Measurements from ENCODE around the gene DDR2. TPM values are rescaled to one million over a fixed set of nuclear protein-coding genes. Genes with fewer than 3 reads are reported as not detected.
"Not testable (repeated sequence)": the region's sequence is repeated elsewhere in the genome, so short reads cannot be mapped to it uniquely, and the experiment has no call there.

Gene DDR2
- total RNA-seq, 1 experiment from 2014 or later: 4.9 TPM

DNA sequence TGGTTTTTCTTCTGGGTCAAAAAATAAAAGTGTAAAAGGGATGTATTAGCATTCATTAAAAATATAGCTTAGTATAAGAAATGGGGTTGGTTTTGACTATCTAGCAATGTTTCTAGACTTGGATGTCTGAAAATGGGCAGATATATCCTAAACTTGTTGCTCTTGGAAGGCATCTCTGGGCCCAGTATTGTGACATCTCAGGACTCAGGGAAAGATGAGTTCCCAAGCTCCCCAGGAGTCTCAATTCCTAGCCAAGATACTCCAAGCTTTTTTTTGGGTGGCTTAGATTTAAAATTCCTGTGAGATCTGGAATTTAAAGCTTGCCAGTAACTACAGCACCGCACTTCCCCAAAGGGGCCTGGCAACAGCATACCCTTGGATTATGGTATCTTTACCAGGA lies 146.8 kb downstream of the DDR2 start:
- Mint-ChIP-seq H3K36me3 (ENCODE audit: insufficient read depth, unreplicated experiment) (peaks cover 1% of the 10 kb centered on the region), H3K27ac (ENCODE audit: low read depth, unreplicated experiment) (no peak overlapping the region), H3K9me3 (ENCODE audit: unreplicated experiment) (no peaks in the 10 kb centered on the region), H3K4me1 (ENCODE audit: insufficient read depth, unreplicated experiment) (no peaks in the 10 kb centered on the region), H3K27me3 (ENCODE audit: insufficient read depth, unreplicated experiment) (no peaks in the 10 kb centered on the region), H3K4me3 (ENCODE audit: unreplicated experiment) (no peak overlapping the region)
- no peak for DNase-seq (ENCODE audit: unreplicated experiment)
- no TSS peak for BruUV-seq (replicated peaks)
- POLR2A ChIA-PET: interaction anchor here (0.7 kb wide), 1 partner anchor 14 kb away, joined by 5 read pairs; no protein-coding TSS in a partner anchor
- intact Hi-C loops (cut with micrococcal nuclease): no loop called here
- CTCF ChIA-PET: interaction anchor here (0.7 to 2.4 kb wide), 3 partner anchors 21 to 855 kb away, joined by 3 to 18 read pairs (median 5); no protein-coding TSS in a partner anchor
- TF ChIP-seq, protein P1, sequence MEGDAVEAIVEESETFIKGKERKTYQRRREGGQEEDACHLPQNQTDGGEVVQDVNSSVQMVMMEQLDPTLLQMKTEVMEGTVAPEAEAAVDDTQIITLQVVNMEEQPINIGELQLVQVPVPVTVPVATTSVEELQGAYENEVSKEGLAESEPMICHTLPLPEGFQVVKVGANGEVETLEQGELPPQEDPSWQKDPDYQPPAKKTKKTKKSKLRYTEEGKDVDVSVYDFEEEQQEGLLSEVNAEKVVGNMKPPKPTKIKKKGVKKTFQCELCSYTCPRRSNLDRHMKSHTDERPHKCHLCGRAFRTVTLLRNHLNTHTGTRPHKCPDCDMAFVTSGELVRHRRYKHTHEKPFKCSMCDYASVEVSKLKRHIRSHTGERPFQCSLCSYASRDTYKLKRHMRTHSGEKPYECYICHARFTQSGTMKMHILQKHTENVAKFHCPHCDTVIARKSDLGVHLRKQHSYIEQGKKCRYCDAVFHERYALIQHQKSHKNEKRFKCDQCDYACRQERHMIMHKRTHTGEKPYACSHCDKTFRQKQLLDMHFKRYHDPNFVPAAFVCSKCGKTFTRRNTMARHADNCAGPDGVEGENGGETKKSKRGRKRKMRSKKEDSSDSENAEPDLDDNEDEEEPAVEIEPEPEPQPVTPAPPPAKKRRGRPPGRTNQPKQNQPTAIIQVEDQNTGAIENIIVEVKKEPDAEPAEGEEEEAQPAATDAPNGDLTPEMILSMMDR (IDR thresholded peaks at IDR 0.05; ENCODE audit: unreplicated experiment): no peak

DNA sequence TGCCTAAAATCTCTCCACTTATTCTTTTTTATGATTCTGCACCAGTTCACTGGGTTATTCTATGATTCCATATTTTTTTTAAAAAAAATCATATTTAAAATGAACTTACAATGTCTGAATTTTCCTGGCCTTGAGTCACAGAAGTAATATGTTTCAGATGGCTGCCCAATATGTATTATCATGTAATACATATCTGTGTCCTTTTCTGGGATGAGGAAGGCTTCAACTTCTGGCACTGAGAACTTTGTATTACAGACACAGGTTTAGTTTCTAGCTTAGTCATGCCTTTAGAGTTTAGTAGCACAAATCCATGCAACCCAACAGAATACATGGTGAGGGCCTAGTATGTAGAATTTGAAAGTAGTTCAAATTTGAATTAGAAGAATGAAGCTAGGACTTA lies 150.4 kb downstream of the DDR2 start:
- H3K9me3 Mint-ChIP-seq (ENCODE audit: unreplicated experiment): no peaks in the 10 kb centered on the region
- no peaks in the 10 kb centered on the region for H3K27me3 Mint-ChIP-seq (ENCODE audit: insufficient read depth, unreplicated experiment)
- DNase-seq (ENCODE audit: unreplicated experiment): no peak
- no peak overlapping the region for H3K27ac Mint-ChIP-seq (ENCODE audit: low read depth, unreplicated experiment)
- ChIA-PET CTCF (interaction anchor here (0.7 kb wide), 1 partner anchor 727 kb away, joined by 3 read pairs; no protein-coding TSS in a partner anchor), POLR2A (no interaction called here)
- BruUV-seq (replicated peaks): no TSS peak
- no peaks in the 10 kb centered on the region for H3K36me3 Mint-ChIP-seq (ENCODE audit: insufficient read depth, unreplicated experiment)
- TF ChIP-seq, protein P1 (IDR thresholded peaks at IDR 0.05; ENCODE audit: unreplicated experiment): no peak
- intact Hi-C loops (cut with micrococcal nuclease): no loop called here
- no peaks in the 10 kb centered on the region for H3K4me1 Mint-ChIP-seq (ENCODE audit: insufficient read depth, unreplicated experiment)
- no peak overlapping the region for H3K4me3 Mint-ChIP-seq (ENCODE audit: unreplicated experiment)

DNA sequence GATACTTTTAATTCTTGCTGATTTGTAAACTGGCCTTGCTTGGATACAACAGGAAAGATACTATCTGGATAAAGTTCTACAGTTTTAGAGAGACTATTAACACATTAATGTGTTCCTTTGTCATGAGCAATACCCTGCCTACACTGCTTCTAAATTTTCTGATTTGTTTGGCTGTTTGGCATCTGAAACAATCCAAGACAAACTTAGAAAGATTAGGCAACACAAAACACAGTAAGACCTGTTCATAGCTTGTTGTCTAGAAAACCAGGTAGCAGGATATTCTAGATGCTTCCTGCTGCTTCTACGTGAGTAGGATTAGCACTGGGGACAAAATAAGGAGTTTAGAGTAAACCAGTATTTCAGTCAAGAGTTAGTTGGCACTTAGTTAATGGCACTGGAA lies 152.7 kb downstream of the DDR2 start:
- CTCF ChIA-PET; H3K27ac Mint-ChIP-seq (ENCODE audit: low read depth, unreplicated experiment); BruUV-seq (replicated peaks); DNase-seq (ENCODE audit: unreplicated experiment); H3K27me3 Mint-ChIP-seq (ENCODE audit: insufficient read depth, unreplicated experiment); H3K4me3 Mint-ChIP-seq (ENCODE audit: unreplicated experiment); H3K9me3 Mint-ChIP-seq (ENCODE audit: unreplicated experiment); intact Hi-C loops (cut with micrococcal nuclease); H3K36me3 Mint-ChIP-seq (ENCODE audit: insufficient read depth, unreplicated experiment); POLR2A ChIA-PET; H3K4me1 Mint-ChIP-seq (ENCODE audit: insufficient read depth, unreplicated experiment): not testable (repeated sequence)

DNA sequence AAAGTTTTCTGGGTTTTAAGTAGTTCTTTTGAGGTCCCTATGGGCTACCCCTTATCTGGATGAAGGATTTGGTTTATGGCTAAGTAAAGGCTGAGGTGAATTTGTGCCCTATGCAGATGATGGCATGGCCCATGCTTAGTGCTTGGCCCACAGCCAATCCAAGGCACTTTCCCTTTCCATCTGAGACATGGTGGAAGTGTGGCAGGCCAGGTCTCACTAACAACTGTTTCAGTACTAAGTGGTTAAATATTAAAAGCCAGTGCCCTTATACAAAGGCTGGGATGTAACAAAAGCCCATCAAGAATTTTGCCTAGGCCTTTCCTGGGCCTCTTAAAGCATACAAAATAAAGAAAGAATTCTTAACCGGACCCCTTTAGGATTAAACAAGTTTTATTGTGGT lies 156.5 kb downstream of the DDR2 start:
- H3K4me3 Mint-ChIP-seq (ENCODE audit: unreplicated experiment); DNase-seq (ENCODE audit: unreplicated experiment); BruUV-seq (replicated peaks); intact Hi-C loops (cut with micrococcal nuclease); CTCF ChIA-PET; H3K27ac Mint-ChIP-seq (ENCODE audit: low read depth, unreplicated experiment); H3K27me3 Mint-ChIP-seq (ENCODE audit: insufficient read depth, unreplicated experiment); H3K4me1 Mint-ChIP-seq (ENCODE audit: insufficient read depth, unreplicated experiment); H3K9me3 Mint-ChIP-seq (ENCODE audit: unreplicated experiment); POLR2A ChIA-PET: not testable (repeated sequence)
- H3K36me3 Mint-ChIP-seq (ENCODE audit: insufficient read depth, unreplicated experiment): peaks cover 14% of the 10 kb centered on the region

DNA sequence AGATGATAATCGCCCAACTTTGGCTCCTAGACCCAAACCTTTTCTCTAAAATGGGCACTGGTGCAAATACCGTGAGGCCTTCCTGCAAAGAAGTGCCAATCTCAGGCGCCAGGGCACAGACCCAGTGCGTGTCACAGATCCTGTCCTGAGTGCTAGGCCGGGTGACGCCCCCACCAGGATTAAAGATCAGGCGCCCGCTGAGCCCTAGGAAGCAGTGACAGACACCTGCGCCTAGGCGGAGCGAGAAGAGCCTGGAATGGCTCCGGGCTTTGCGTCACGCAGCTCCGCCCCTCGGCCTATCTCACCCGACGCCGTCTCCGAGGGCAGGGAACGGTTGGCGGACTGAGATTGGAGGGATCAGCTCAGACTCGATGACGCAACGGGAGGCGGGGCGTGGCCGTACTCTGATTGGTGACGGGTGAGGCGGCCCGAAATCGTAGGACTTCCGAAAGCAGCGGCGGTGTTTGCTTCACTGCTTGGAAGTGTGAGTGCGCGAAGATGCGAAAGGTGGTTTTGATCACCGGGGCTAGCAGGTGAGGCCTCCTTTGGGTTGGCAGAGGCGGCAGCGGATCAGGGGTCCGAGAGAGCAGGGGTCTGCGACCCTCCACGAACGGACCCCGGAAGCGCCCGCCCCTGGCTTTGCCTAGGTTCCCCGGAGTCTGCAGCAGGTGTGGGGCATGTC lies 158.2 kb downstream of the DDR2 start, which contains the start of gene HSD17B7:
HSD17B7 (plus strand) TSS at position 400 of the 682 bp plus-strand sequence; CDS start at position 499, 99 bp downstream.
- H3K4me1 Mint-ChIP-seq (ENCODE audit: insufficient read depth, unreplicated experiment); H3K27me3 Mint-ChIP-seq (ENCODE audit: insufficient read depth, unreplicated experiment); H3K9me3 Mint-ChIP-seq (ENCODE audit: unreplicated experiment); CTCF ChIA-PET; intact Hi-C loops (cut with micrococcal nuclease); BruUV-seq (replicated peaks): not testable (repeated sequence)
- DNase-seq (ENCODE audit: unreplicated experiment): peak; percentile 83
- Mint-ChIP-seq H3K36me3 (ENCODE audit: insufficient read depth, unreplicated experiment) (peaks cover 24% of the 10 kb centered on the region), H3K27ac (ENCODE audit: low read depth, unreplicated experiment) (peak within 1 kb of the TSS; percentile 75), H3K4me3 (ENCODE audit: unreplicated experiment) (peak within 1 kb of the TSS; percentile 85)
- POLR2A ChIA-PET: interaction anchor here (0.7 to 1.0 kb wide), 2 partner anchors 94 to 907 kb away, joined by 3 to 5 read pairs; no protein-coding TSS in a partner anchor

DNA sequence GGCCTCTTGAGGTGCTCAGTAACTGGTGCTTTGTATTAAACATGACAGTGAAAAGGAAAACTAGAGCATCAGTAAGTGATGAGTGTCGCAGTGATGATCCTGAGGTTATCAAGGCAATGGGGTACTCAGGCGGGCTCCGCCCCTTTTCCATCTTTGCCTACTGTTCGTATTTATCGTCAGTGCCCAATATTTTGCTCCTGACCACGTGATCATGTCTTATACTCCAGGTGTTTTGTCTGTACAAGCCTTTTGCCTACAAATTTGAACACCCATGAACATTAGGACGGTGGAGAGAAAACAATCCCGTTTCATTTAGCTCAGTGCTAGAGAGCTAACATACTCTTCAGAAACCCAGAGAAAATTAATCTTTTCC lies 158.7 kb downstream of the DDR2 start:
- H3K36me3 Mint-ChIP-seq (ENCODE audit: insufficient read depth, unreplicated experiment): peaks cover 24% of the 10 kb centered on the region
- intact Hi-C loops (cut with micrococcal nuclease); H3K27me3 Mint-ChIP-seq (ENCODE audit: insufficient read depth, unreplicated experiment); H3K4me1 Mint-ChIP-seq (ENCODE audit: insufficient read depth, unreplicated experiment); H3K9me3 Mint-ChIP-seq (ENCODE audit: unreplicated experiment): not testable (repeated sequence)
- H3K27ac Mint-ChIP-seq (ENCODE audit: low read depth, unreplicated experiment): peak overlapping the region; percentile 75
- CTCF ChIA-PET: interaction anchor here (1.7 kb wide), 1 partner anchor 9 kb away, joined by 3 read pairs; no protein-coding TSS in a partner anchor
- TSS peak; percentile 77 for BruUV-seq (replicated peaks)
- H3K4me3 Mint-ChIP-seq (ENCODE audit: unreplicated experiment): peak overlapping the region; percentile 85
- POLR2A ChIA-PET: interaction anchor here (0.7 to 1.0 kb wide), 2 partner anchors 95 to 907 kb away, joined by 3 to 5 read pairs; no protein-coding TSS in a partner anchor
- DNase-seq (ENCODE audit: unreplicated experiment): peak; percentile 47

DNA sequence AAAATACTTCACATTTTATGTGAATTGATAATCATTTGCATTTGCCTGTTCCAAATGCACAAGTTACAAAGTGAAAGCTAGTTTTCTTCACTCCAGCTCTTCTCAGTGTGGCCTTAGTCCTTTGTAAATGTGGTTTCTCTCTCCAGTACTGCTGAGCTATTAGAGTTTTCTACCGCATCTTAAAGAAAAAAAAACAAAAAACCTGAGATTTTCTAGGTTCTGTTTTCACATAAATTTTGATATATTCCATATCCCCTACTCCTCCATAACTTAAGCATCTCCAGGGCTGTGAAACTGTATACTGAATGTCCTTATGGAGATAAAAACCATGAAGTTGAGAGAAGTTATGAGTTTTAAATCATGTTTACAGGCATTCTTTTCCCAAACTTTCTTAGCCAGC lies 162.0 kb downstream of the DDR2 start:
- CTCF ChIA-PET: interaction anchor here (0.6 to 0.7 kb wide), 2 partner anchors 12 to 882 kb away, joined by 3 to 4 read pairs; no protein-coding TSS in a partner anchor
- peaks cover 35% of the 10 kb centered on the region for H3K36me3 Mint-ChIP-seq (ENCODE audit: insufficient read depth, unreplicated experiment)
- H3K27ac Mint-ChIP-seq (ENCODE audit: low read depth, unreplicated experiment); H3K9me3 Mint-ChIP-seq (ENCODE audit: unreplicated experiment); H3K27me3 Mint-ChIP-seq (ENCODE audit: insufficient read depth, unreplicated experiment); DNase-seq (ENCODE audit: unreplicated experiment); H3K4me1 Mint-ChIP-seq (ENCODE audit: insufficient read depth, unreplicated experiment); POLR2A ChIA-PET; H3K4me3 Mint-ChIP-seq (ENCODE audit: unreplicated experiment); intact Hi-C loops (cut with micrococcal nuclease); BruUV-seq (replicated peaks): not testable (repeated sequence)
